TTC549 (cell line): ENCODE measurements around the gene HCN2.

Experiments used
- FAIRE-seq: peaks from 2 replicates; lab custom pipeline; 2012; peaks lifted over from hg19 to GRCh38; lab: Jason Lieb, UNC

HCN2 gene

GRCh38 chr19:589693-590395, at the start of gene HCN2:
Gene HCN2, plus strand, starts transcription at chr19:589881. Its CDS starts 65 bp downstream, at chr19:589946.
- no peak for FAIRE-seq

- no peak for FAIRE-seq
Measured at GRCh38 chr19:540867-541637, 48.6 kb upstream of the HCN2 start.

- FAIRE-seq: no peak
Measured at GRCh38 chr19:541699-542098, 48.0 kb upstream of the HCN2 start.

- FAIRE-seq: no peak
Measured at GRCh38 chr19:542173-542866, 47.4 kb upstream of the HCN2 start.

- FAIRE-seq: no peak
Measured at GRCh38 chr19:543910-544608, 45.6 kb upstream of the HCN2 start, which contains the start of gene GZMM. Gene GZMM, plus strand, starts transcription at chr19:544053. Its CDS starts 19 bp downstream, at chr19:544072.

- FAIRE-seq: no peak
Measured at GRCh38 chr19:547117-547516, 42.6 kb upstream of the HCN2 start.

- FAIRE-seq: no peak
Measured at GRCh38 chr19:547836-548720, 41.6 kb upstream of the HCN2 start.

- FAIRE-seq: no peak
Measured at GRCh38 chr19:548886-549830, 40.5 kb upstream of the HCN2 start.

GRCh38 chr19:554817-555216, 34.9 kb upstream of the HCN2 start:
- FAIRE-seq: no peak

- no peak for FAIRE-seq
Measured at GRCh38 chr19:555474-555808, 34.2 kb upstream of the HCN2 start.

- FAIRE-seq: no peak
Measured at GRCh38 chr19:556611-557382, 32.9 kb upstream of the HCN2 start.

- no peak for FAIRE-seq
Measured at GRCh38 chr19:558770-559439, 30.8 kb upstream of the HCN2 start.

GRCh38 chr19:560121-560520, 29.6 kb upstream of the HCN2 start:
- no peak for FAIRE-seq

- FAIRE-seq: no peak
Measured at GRCh38 chr19:566403-566802, 23.3 kb upstream of the HCN2 start.

- no peak for FAIRE-seq
Measured at GRCh38 chr19:566844-567243, 22.8 kb upstream of the HCN2 start.

- FAIRE-seq: no peak
Measured at GRCh38 chr19:567296-567900, 22.3 kb upstream of the HCN2 start.

- FAIRE-seq: no peak
Measured at GRCh38 chr19:570251-570686, 19.4 kb upstream of the HCN2 start.

- no peak for FAIRE-seq
Measured at GRCh38 chr19:570937-571565, 18.6 kb upstream of the HCN2 start.
